Stimulated activated CD8-positive, alpha-beta memory T cell treated with anti-CD3 and anti-CD28 coated beads, Interleukin-15, amount 100 ng/mL, for 4 hours (primary cell): Measurements from ENCODE around the gene ZNF124.
"Not testable (repeated sequence)": the region's sequence is repeated elsewhere in the genome, so short reads cannot be mapped to it uniquely, and the experiment has no call there.

Source experiments
- DNase-seq, 2 donors: peaks; one replicate each; pipeline ENCODE4 v3.0.0-alpha.2; 2020; ENCODE audit warnings: low read depth in 2 of 2

The ZNF124 gene

GRCh38 chr1:247171875-247172563 lies at the start of gene ZNF124:
Gene ZNF124, minus strand, starts transcription at chr1:247172020. Its CDS starts 143 bp downstream, at chr1:247171877.
- DNase-seq: not testable (repeated sequence)

- DNase-seq: not testable (repeated sequence)
Observed at GRCh38 chr1:247220280-247220679, 48.5 kb upstream of the ZNF124 start.

- DNase-seq: no peak
Observed at GRCh38 chr1:247218121-247218651, 46.4 kb upstream of the ZNF124 start.

GRCh38 chr1:247216261-247216660 lies 44.4 kb upstream of the ZNF124 start:
- no peak for DNase-seq

GRCh38 chr1:247212627-247213617 lies 41.1 kb upstream of the ZNF124 start:
- no peak for DNase-seq

GRCh38 chr1:247212012-247212411 lies 40.2 kb upstream of the ZNF124 start:
- no peak for DNase-seq

- DNase-seq: no peak
Observed at GRCh38 chr1:247211339-247211738, 39.5 kb upstream of the ZNF124 start.

- DNase-seq: peak; percentile 85 to 88
Observed at GRCh38 chr1:247210376-247211117, 38.7 kb upstream of the ZNF124 start.

GRCh38 chr1:247210062-247210375 lies 38.2 kb upstream of the ZNF124 start:
- DNase-seq: no peak

GRCh38 chr1:247209396-247209795 lies 37.6 kb upstream of the ZNF124 start:
- no peak for DNase-seq

GRCh38 chr1:247204177-247204647 lies 32.4 kb upstream of the ZNF124 start:
- no peak for DNase-seq

GRCh38 chr1:247198781-247199180 lies 27.0 kb upstream of the ZNF124 start:
- no peak for DNase-seq

GRCh38 chr1:247193958-247194357 lies 22.1 kb upstream of the ZNF124 start:
- DNase-seq: no peak

GRCh38 chr1:247189981-247190798 lies 18.4 kb upstream of the ZNF124 start:
- no peak for DNase-seq

- no peak for DNase-seq
Observed at GRCh38 chr1:247185667-247186066, 13.8 kb upstream of the ZNF124 start.

GRCh38 chr1:247184254-247184653 lies 12.4 kb upstream of the ZNF124 start:
- no peak for DNase-seq

GRCh38 chr1:247182994-247183393 lies 11.2 kb upstream of the ZNF124 start:
- no peak for DNase-seq

- DNase-seq: no peak
Observed at GRCh38 chr1:247180581-247180980, 8.8 kb upstream of the ZNF124 start.

- no peak for DNase-seq
Observed at GRCh38 chr1:247177755-247178154, 5.9 kb upstream of the ZNF124 start.

- DNase-seq: no peak
Observed at GRCh38 chr1:247175458-247175857, 3.6 kb upstream of the ZNF124 start.

- no peak for DNase-seq
Observed at GRCh38 chr1:247173431-247173830, 1.6 kb upstream of the ZNF124 start.
